NOMO-1 treated with dmso at 0.1 percent for 144 hours (cell line): ENCODE results near the gene EIF2S2.

Source experiments
- DNase-seq: peaks from one replicate; lab custom pipeline; 2025; ENCODE audit not compliant: unreplicated experiment; lab: John Stamatoyannopoulos, UW

Gene EIF2S2

DNA sequence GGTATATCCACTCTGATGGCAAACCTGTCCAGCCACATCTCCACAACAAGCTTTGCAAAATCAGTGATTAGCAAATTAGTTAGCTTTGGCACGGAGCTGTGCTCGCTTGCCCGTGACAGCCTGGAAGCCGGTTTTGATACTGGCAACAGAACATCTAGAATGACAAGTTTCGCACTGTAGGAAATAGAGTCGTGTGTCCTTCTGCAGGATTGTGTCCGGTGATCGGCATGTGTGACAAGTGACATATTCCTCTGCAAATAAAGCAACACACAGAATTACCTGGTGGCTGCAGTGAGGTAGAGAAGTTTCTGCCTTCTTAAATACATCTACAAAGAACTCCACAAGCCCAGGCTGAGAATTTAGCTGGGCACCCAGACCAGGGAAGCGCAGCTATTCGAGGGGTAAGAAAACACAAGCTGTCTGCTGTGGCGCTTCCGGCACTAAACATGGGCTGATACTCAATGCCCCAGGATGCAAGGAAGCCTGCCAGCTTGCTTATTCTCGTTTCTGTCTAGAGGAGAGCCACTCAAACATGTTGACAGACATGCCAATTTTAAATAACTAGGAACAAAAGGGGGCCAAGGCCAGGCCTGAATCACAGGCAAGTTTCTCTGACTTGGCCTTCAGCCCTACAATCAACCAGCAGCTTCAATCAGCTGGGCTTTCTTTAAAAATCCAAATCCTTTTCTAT, 22.2 kb downstream of the EIF2S2 start:
- DNase-seq: no peak

- DNase-seq: no peak
Measured at GRCh38 chr20:34089175-34089479, 22.9 kb downstream of the EIF2S2 start.

DNA sequence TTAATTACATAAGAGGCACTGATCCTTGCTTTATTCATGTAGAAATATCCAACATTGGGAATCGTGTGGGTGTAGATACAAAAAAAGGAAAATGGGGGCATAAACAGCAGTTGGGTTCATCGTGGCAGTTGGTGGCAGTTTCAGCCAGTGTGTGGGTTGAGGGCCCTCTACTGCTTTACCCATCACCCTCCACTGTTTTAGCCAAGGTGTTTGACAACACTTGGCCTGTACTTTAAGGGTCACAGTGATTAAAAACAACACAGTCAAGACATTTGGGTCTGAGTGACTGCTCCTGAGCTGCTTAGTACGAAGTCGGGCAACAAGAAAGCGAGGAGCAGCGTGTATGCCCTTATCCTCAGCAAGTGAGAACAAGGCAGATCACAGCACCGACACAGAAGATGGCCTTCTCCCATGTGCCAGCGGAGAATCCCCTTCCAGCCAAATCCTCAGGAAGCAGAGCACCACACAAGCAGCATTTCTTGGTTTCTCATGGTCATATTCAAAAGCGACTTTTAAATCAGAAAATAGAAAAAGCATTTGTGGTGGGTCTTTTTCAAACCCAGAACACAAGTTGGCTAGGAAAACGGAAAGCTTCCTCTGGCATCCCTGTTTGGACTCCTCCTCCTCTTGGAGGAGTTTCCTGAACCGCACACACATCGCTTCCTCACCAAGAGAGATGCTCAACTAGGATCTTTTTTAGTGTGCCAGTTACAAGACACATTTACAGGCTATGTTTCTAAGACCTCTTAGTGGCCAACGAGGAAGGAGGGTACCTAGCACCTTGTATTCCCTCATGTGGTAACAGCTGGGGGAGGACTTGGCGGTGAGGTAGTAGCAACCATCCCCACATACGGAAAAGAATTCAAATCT, 23.5 kb downstream of the EIF2S2 start:
- DNase-seq: no peak

DNA sequence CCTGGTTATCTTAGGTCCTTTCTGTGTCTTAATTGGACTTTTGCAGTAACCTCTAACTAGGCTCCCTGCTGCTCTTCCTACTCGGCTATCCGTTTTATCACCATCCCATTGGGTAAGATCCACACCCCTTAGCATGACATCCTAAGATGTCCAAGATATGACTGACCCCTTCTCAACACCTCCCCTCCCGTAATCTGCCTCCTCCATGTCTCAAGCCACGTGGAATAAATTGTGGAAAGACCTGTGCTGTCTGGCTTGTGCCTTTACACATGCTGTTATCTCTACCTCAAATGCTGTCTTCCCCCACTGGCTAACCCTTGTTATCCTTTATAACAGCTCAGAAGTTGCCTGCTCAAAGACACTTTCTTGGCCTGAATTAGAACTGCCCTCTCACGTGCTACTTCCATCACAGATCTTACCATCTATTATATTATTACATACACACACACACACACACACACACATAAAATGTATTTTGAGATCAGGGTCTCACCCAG, 26.5 kb downstream of the EIF2S2 start:
- DNase-seq: no peak

GRCh38 chr20:34084227-34084923, 27.7 kb downstream of the EIF2S2 start:
- DNase-seq: no peak

DNA sequence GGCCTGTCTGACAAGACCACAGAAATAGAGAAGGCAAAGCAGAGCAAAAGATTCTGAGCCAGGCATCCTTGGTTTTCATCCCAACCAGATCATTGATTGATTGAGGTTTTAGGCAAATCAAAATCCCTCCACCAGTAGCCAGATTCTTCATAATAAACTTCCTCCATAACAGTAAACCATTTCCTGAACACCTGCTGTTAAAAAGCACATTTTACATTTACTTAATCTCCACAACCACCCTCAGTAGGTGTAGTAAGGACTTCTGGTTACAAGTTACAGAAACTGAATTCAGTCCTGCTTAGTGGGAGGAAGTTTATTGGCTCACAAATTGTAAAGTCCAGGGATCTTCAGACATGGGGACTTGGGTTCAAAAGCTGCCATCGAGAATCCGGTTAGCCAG, 28.3 kb downstream of the EIF2S2 start:
- DNase-seq: no peak

DNA sequence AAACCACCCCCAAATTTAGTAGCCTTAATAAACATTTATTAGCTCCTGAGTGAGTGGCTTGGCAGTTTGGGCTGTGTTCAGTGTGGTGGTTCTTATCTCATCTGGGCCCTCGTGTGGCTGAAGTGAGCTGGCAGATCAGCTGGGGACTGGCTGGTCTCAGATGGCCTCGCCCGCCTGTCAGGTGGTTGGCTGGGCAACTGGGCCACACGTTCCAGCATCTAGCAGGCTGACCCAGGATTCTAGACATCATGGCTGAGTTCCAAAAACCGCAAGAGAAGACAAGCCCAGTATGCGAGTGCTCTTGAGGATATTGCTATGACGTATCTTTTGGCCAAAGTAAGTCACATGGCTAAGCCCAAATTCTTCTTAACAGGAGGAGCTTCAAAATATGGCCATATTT, 28.9 kb downstream of the EIF2S2 start:
- DNase-seq: no peak

- no peak for DNase-seq
Measured at GRCh38 chr20:34082232-34082887, 29.7 kb downstream of the EIF2S2 start.

GRCh38 chr20:34079818-34080217, 32.2 kb downstream of the EIF2S2 start:
- DNase-seq: no peak

- no peak for DNase-seq
Measured at GRCh38 chr20:34078540-34078939, 33.5 kb downstream of the EIF2S2 start.

DNA sequence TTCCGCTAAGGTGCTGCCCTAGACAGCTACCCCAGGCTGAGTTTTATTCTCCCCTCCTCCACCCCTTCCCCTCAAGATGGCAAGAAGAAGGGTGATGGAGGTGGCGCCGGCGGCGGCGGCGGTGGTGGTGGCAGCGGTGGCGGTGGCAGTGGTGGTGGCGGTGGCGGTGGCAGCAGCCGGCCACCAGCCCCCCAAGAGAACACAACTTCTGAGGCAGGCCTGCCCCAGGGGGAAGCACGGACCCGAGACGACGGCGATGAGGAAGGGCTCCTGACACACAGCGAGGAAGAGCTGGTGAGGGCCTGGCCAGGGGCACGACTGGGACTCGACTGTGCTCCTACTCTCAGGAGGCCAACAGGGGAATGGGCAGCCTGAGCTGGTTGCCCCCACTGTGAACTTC, 35.1 kb downstream of the EIF2S2 start:
- DNase-seq: no peak

- DNase-seq: no peak
Measured at GRCh38 chr20:34075647-34076046, 36.4 kb downstream of the EIF2S2 start.

GRCh38 chr20:34074101-34074760, 37.8 kb downstream of the EIF2S2 start:
- DNase-seq: no peak

GRCh38 chr20:34072778-34073177, 39.3 kb downstream of the EIF2S2 start:
- no peak for DNase-seq

DNA sequence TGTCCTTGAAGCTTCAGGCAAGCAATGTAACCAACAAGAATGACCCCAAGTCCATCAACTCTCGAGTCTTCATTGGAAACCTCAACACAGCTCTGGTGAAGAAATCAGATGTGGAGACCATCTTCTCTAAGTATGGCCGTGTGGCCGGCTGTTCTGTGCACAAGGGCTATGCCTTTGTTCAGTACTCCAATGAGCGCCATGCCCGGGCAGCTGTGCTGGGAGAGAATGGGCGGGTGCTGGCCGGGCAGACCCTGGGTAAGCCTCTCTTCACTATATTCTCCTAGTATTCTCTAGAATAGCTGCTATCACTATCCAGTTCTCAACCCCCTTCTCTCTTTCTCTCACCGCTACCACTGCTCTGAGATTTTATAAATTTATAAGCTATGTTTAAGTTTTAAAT, 40.0 kb downstream of the EIF2S2 start:
- DNase-seq: no peak

DNA sequence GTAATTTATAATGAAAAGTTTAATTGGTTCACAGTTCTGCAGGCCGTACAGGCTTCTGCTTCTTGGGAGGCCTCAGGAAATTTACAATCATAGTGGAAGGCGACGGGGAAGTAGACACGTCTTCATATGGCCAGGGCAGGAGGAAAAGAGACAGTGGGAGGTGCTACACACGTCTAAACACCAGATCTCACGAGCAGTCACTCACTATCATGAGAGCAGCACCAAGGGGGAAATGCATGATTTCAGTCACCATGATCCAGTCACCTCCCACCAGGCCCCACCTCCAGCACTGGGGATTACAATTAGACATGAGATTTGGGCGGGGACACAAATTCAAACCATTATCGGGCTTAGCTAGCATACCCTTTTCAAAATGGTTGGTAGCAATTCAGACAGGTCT, 41.2 kb downstream of the EIF2S2 start:
- DNase-seq: no peak

- DNase-seq: no peak
Measured at GRCh38 chr20:34070079-34070439, 42.0 kb downstream of the EIF2S2 start.

DNA sequence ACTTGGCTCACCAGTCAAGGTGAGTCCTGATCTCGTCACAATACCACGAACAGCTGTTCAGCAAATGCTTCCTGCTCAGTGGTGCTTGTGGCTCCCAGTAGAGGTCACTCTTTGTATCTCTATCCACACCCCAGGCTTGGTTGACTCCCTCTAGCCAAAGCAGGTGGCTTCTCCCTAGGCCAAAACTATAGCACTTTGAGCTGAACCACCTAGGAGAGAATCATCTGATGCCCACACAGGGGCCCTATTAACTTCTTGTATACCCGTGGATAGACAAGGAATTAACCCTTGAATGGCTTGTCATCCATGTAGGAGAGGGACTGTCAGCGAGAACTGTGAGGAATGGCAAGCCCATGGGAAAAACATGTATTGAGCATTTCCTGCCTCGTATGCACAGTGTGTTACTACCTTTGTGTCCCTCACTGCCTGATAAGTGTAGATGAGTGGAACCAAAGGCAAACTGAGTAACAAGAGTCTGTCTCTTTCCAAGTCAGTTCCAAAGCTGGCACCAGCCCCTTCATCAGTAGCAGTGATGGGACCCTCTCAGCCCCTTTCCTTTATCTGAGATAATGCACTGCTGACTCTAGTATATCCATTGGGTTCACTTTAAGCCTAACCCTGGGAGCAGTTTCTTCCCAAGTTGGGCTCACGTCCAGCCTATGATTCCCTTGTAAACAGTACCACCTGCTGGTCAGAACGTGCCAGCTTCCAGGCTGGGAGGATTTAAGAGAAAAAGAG, 42.5 kb downstream of the EIF2S2 start:
- DNase-seq: no peak

- DNase-seq: no peak
Measured at GRCh38 chr20:34068001-34068400, 44.0 kb downstream of the EIF2S2 start.

DNA sequence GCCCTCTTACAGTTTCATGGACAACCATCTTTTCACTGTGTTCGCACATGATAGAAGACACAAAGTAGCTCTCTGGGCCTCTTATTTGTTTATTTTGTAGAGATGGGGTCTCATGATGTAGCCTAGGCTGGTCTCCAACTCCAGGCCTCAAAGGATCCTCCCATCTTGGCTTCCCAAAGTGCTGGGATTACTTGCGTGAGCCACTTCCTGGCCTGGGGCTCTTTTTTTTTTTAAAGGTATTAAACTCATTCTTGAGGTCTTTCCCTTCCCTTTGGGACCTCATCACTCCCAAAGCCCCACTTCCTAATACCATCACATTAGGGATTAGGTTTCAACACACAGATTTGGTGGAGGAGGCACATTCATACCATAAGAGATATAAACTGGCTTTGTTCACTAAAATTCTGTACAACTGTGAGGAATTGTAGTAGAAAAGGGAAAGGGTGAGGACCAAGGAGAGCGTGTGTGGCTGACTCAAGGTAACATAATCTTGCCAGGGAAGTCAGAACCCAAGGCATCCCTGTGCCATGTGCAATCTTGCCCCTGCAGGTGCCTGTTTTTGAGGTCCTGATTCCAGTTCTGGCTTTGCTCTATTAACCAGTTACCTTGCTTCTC, 45.5 kb downstream of the EIF2S2 start:
- DNase-seq: no peak
